Activated CD8-positive, alpha-beta memory T cell treated with anti-CD3 and anti-CD28 coated beads for 48 hours (primary cell): ENCODE measurements around the gene ERRFI1.
"Not testable (repeated sequence)": the region's sequence is repeated elsewhere in the genome, so short reads cannot be mapped to it uniquely, and the experiment has no call there.

Experiments used
- DNase-seq, 3 experiments: peaks; one replicate each; pipeline ENCODE4 v3.0.0-alpha.2; 2020; ENCODE audit warnings: low read depth in 2 of 3, low spot score in 2 of 3

The ERRFI1 gene

GRCh38 chr1:7975212-7975865 is 50.8 kb downstream of the ERRFI1 start:
- DNase-seq, result no peak

DNA sequence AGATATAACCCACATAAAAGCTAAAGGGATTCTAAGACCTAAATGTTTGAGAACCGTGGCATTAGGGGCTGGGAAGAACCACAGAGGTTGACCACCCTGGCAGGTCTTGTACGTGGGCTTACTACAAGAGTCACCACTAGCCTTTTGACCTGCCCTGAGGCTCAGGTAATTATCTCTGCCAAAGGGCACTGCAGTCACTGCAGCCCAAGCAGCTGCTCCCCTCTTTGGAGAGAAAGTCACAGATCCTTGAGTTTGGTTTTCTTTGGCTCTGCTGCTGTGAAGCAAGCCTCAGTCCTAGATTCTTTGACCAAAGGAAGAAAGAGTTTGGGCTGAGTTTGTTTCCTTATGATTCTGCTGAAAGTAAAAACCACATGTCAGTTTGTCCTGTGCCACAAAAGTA is 53.0 kb downstream of the ERRFI1 start:
- no peak for DNase-seq

- DNase-seq, result no peak
These were observed 53.8 kb downstream of the ERRFI1 start for GRCh38 chr1:7972285-7972684.

GRCh38 chr1:7971024-7971423 is 55.1 kb downstream of the ERRFI1 start:
- DNase-seq, result no peak

DNA sequence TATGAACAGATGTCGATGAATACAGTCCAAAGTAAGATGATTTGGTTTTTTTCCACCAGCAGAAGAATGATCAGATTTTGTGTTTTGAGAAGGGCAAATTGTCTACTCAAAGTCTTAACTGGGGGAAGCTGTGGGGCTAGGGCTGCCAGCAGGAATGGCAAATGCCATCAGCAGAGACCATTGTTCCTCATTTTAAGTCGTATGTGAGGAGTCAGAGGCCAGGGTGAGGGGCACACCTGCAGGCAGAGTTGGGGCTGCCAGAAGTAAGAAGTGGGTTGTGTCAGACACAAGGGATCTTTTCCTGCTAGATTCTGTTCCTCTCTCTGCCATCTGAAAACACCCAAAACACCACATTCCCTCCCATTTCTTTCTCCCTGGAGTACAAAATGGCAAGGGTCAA is 55.9 kb downstream of the ERRFI1 start:
- no peak for DNase-seq

- no peak for DNase-seq
These were observed 58.5 kb downstream of the ERRFI1 start for GRCh38 chr1:7967651-7968050.

GRCh38 chr1:7967196-7967595 is 58.9 kb downstream of the ERRFI1 start:
- no peak for DNase-seq

DNA sequence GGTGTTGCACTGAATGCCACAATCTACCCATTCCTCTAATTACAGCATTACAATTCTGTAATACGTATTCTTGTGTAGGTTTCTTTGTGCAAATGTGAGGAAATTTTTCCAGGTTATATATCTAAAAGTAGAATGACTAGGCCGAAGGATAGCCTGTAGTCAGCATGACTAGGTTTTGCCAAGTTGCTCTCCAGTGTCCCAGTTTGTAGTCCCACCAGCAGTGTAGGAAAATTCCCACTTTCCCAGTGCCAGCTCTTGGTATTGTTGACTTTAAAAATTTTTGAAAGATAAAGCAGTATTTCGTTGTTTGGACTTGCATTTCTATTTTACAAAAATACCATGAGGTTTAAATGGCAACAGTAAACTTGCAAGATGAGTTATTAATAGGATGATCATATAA is 61.6 kb downstream of the ERRFI1 start:
- no peak for DNase-seq

DNA sequence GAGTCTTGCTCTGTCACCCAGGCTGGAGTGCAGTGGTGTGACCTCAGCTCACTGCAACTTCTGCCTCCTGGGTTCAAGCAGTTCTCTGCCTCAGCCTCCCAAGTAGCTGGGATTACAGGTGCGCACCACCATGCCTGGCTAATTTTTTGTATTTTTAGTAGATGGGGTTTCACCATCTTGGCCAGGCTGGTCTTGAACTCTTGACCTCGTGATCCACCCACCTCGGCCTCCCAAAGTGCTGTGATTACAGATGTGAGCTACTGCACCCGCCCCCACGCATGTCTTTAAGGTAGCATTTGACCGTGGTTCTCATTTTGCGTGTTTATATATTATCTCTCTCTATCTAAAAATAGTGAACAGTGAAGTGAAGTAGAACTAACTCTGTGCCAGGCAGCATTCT is 62.3 kb downstream of the ERRFI1 start:
- DNase-seq, result not testable (repeated sequence)

- DNase-seq, result not testable (repeated sequence)
These were observed 62.8 kb downstream of the ERRFI1 start for GRCh38 chr1:7963378-7963730.

DNA sequence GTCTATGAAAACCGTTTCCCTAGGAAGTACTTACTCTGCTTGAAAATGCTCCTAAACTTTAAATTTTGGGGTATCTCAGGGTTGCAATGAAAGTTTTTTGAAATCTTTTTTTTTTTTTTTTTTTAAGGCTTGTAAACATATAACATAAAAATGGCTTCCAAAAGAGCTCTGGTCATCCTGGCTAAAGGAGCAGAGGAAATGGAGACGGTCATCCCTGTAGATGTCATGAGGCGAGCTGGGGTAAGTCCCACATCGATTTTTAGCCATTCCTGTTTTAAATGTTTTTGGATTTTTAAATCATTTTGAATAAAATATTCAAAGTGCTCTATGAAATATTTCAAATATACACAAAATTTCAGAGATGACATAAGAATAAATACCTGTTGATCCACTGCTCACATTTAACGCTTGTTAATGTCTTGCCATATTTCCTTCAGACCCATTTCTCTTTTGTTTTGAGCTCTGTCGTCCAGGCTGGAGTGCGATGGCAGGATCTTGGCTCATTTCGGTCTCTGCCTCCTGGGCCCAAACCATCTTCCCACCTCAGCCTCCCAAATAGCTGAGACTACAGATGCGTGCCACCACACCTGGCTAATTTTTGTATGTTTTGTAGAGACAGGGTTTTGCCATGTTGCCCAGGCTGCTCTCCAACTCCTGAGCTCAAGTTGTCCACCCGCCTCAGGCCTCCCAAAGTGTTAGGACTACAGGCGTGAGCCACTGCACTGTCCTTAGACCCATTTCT is 63.3 kb downstream of the ERRFI1 start:
- no peak for DNase-seq

DNA sequence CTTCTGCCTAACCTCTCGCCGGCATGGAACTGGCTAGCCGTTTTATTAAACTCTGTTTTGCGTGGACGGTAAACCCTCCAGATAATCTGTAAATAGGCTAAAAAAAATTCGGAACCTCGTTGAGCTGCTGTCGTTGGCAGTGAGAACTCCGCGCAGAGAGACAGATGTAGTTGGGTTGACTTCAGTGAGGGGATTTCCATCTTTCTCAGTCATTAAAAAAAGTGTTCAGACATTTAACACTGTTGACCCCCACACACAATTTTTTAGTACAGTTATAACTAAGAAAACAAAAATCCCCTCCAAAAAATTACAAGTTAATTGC is 64.1 kb downstream of the ERRFI1 start:
- DNase-seq, result no peak
